ENCODE measurements around the gene RIN3.

GRCh38 chr14:92651758-92652406 lies 138.3 kb downstream of the RIN3 start:
- TF ChIP-seq CTCF (IDR thresholded peaks at IDR 0.05; ENCODE audit: extremely low read depth in 1 of 2, insufficient read depth in 1 of 2, low read depth in 1 of 2, low read length in 2 of 2) (no peak), EZH2 (IDR thresholded peaks at IDR 0.05; ENCODE audit: borderline replicate concordance, low read depth, low read length, severe bottlenecking) (no peak), GATA2 (IDR thresholded peaks at IDR 0.05; ENCODE audit: insufficient read depth, insufficient read length, low read depth, low read length) (no peak), POLR2AphosphoS5 (IDR thresholded peaks at IDR 0.05; ENCODE audit: insufficient read depth, low read depth, low read length) (no peak), POLR2A (IDR thresholded peaks at IDR 0.05; ENCODE audit: low read depth, low read length) (no peak), MAX (IDR thresholded peaks at IDR 0.05; ENCODE audit: insufficient read depth, insufficient read length) (no peak)
